Endothelial cell of umbilical vein (primary cell): ENCODE results near the gene EIF2AK3. TPM values are rescaled to one million over a fixed set of nuclear protein-coding genes. Genes with fewer than 3 reads are reported as not detected.

Experiments
- BruUV-seq: library from RNA; stranded (reverse); fragments of 400-500 nt; replicated peaks from 2 replicates; lab custom pipeline; 2021; lab: Mats Ljungman, UMichigan
- CTCF ChIA-PET: fragments of 300-600, 350-600 bp; sonication (Branson Sonifier 250); formaldehyde crosslinking; loops from one replicate; lab custom pipeline; 2021; ENCODE audit warnings: antibody characterized with exemption, inconsistent platforms; lab: Charles Lee
- POLR2A ChIA-PET: fragments of 300-600, 350-600 bp; sonication (Branson Sonifier 250); formaldehyde crosslinking; loops from one replicate; lab custom pipeline; 2021; ENCODE audit warnings: antibody characterized with exemption, inconsistent platforms; lab: Charles Lee
- DNase-seq: peaks from one replicate; pipeline ENCODE4 v3.0.0-alpha.2; 2011; ENCODE audit warnings: low read depth, low spot score
- FAIRE-seq: peaks from 2 replicates; lab custom pipeline; 2011; peaks lifted over from hg19 to GRCh38; lab: Jason Lieb, UNC
- H2AFZ ChIP-seq: 2 replicates; pipeline ENCODE4 v1.6.0; 2012; ENCODE audit warnings: low read depth, low read length, control low read depth, inconsistent platforms
- H3K27ac ChIP-seq: 2 replicates; pipeline ENCODE4 v1.5.1; 2011; ENCODE audit warnings: low read depth, mild to moderate bottlenecking, control low read depth, low read length, moderate library complexity; ENCODE audit not compliant: insufficient read depth
- H3K27me3 ChIP-seq, 2 experiments: 2 replicates each; pipeline versions ENCODE4 v1.6.0 to v1.6.1; 2011; ENCODE audit warnings: low read length in 2 of 2, mixed read lengths in 1 of 2; ENCODE audit not compliant: control insufficient read depth in 2 of 2, insufficient read depth in 2 of 2
- H3K36me3 ChIP-seq, 2 experiments: 2 replicates in 1 of 2; 3 replicates in 1 of 2; pipeline ENCODE4 v1.5.1; 2011; ENCODE audit warnings: low read length in 2 of 2, mild to moderate bottlenecking in 1 of 2, moderate library complexity in 1 of 2; ENCODE audit not compliant: control insufficient read depth in 2 of 2, insufficient read depth in 2 of 2; ENCODE audit errors: extremely low read depth in 1 of 2
- H3K4me1 ChIP-seq: 3 replicates; pipeline ENCODE4 v1.5.1; 2011; ENCODE audit warnings: mild to moderate bottlenecking, low read length; ENCODE audit not compliant: control insufficient read depth, insufficient read depth; ENCODE audit errors: extremely low read depth
- H3K4me2 ChIP-seq: 2 replicates; pipeline ENCODE4 v1.6.1; 2011; ENCODE audit warnings: low read length, control low read depth, mixed read lengths; ENCODE audit not compliant: insufficient read depth
- H3K4me3 ChIP-seq, 3 experiments: fragments of 200-600 bp in 1 of 3; sonication (generic), shearing (Covaris generic) in 1 of 3; replicated peaks in 1 of 3; 2 replicates each; pipeline ENCODE4 v1.5.1; 2011 to 2016; ENCODE audit warnings: control low read depth in 3 of 3, low read length in 3 of 3, mild to moderate bottlenecking in 2 of 3, inconsistent platforms in 1 of 3, low read depth in 1 of 3, moderate library complexity in 1 of 3; ENCODE audit not compliant: insufficient read depth in 1 of 3
- H3K79me2 ChIP-seq: 2 replicates; pipeline ENCODE4 v1.6.0; 2012; ENCODE audit warnings: low read length, inconsistent platforms; ENCODE audit not compliant: control insufficient read depth, insufficient read depth
- H3K9ac ChIP-seq: replicated peaks from 2 replicates; pipeline ENCODE3; 2011; ENCODE audit warnings: low read length, control low read depth; ENCODE audit not compliant: insufficient read depth; ENCODE audit errors: extremely low read depth
- H3K9me1 ChIP-seq: replicated peaks from 3 replicates; pipeline ENCODE4 v1.6.0; 2011; ENCODE audit warnings: mild to moderate bottlenecking, low read length; ENCODE audit not compliant: control insufficient read depth, insufficient read depth; ENCODE audit errors: extremely low read depth
- H3K9me3 ChIP-seq: replicated peaks from 2 replicates; pipeline ENCODE4 v1.5.1; 2012; ENCODE audit warnings: low read length, inconsistent platforms; ENCODE audit not compliant: control insufficient read depth, insufficient read depth
- H4K20me1 ChIP-seq: replicated peaks from 2 replicates; pipeline ENCODE3; 2011; ENCODE audit warnings: mild to moderate bottlenecking, low read length; ENCODE audit not compliant: control insufficient read depth, insufficient read depth; ENCODE audit errors: extremely low read depth
- EZH2 ChIP-seq: IDR thresholded peaks from 2 replicates; pipeline ENCODE4 v1.6.1; 2012; ENCODE audit warnings: borderline replicate concordance, low read depth, mild to moderate bottlenecking, moderate library complexity, low read length, inconsistent platforms; ENCODE audit not compliant: severe bottlenecking
- JUN ChIP-seq: IDR thresholded peaks from 2 replicates; pipeline ENCODE4 v1.6.1; 2011; ENCODE audit warnings: borderline replicate concordance, low read depth; ENCODE audit not compliant: insufficient read length, insufficient read depth
- MYC ChIP-seq: IDR thresholded peaks from one replicate; pipeline ENCODE4 v1.6.1; 2011; ENCODE audit warnings: mild to moderate bottlenecking, low read depth, low read length
- POLR2AphosphoS5 ChIP-seq: IDR thresholded peaks from 2 replicates; pipeline ENCODE4 v1.6.1; 2012; ENCODE audit warnings: low read depth, mild to moderate bottlenecking, control low read depth, low read length, moderate library complexity; ENCODE audit not compliant: insufficient read depth
- dilution Hi-C: fragments of 300-500 bp; cut with MboI; formaldehyde crosslinking; loops from one replicate; pipeline ENCODE4 v1.15.0; 2019; ENCODE audit warnings: low sequenced_read_pairs; ENCODE audit not compliant: extremely low pct_ligation_motif_present
- intact Hi-C: fragments of 100-400 bp; cut with micrococcal nuclease; formaldehyde crosslinking; loops from one replicate; pipeline ENCODE4 v1.10.0; 2022
- polyA plus RNA-seq, 4 experiments: library from polyadenylated mRNA; depleted of rRNA in 3 of 4; stranded (reverse) in 3 of 4; unstranded in 1 of 4; fragments of >200 nt; gene quantifications; 2 replicates each; pipeline versions ENCODE4 v1.2.1 to v1.2.3, GENCODE V29; 2011 to 2012; ENCODE audit warnings: missing spikeins in 1 of 4
- total RNA-seq: library from RNA; stranded (reverse); gene quantifications from 2 replicates; pipeline ENCODE4 v1.2.3, GENCODE V29; 2021
- TF ChIP-seq, protein P1 (sequence below), 2 donors: IDR thresholded peaks; 1 replicate in 1 of 2; 2 replicates in 1 of 2; pipeline ENCODE4 v1.5.1; 2011; ENCODE audit warnings: low read length in 2 of 2, mild to moderate bottlenecking in 2 of 2, moderate library complexity in 2 of 2, control low read depth in 1 of 2, inconsistent platforms in 1 of 2, low read depth in 1 of 2; ENCODE audit not compliant: insufficient read depth in 1 of 2; ENCODE audit errors: extremely low read depth in 1 of 2
- TF ChIP-seq, protein P2 (sequence below): IDR thresholded peaks from 2 replicates; pipeline ENCODE4 v1.6.1; 2011; ENCODE audit not compliant: insufficient read depth, insufficient read length

The EIF2AK3 gene
- total and polyA plus RNA-seq, 2 donors (not counting 3 experiments of a cell fraction or from before 2014, with no cell fraction given): 5.3 to 17.3 TPM

DNA sequence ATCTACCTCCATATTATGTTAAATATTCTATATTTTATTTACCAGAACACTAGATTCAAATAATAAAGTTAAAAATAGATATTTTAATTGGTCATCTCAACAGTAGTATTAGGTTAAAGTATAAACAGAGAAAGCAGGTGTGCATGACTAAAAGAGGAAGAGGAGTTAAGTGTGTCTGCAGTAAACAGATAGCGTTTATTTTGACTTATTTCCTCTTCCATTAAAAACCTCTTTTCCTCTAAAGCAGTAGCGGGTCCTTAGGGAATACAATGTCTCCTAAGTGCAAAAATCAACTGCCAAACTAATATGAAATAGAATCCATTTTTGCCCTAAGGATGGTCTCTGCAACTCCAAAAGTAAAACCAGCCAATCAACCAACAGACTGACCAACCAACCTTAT, 27.7 kb downstream of the EIF2AK3 start:
- ChIA-PET CTCF (interaction anchor here (0.7 to 2.4 kb wide), 6 partner anchors 8 to 138 kb away, joined by 3 to 22 read pairs (median 12); partner anchors contain the start of gene EIF2AK3), POLR2A (interaction anchor here (1.1 to 1.3 kb wide), 3 partner anchors 28 to 583 kb away, joined by 3 to 15 read pairs (median 3); partner anchors contain the start of genes EIF2AK3 and RNU2-63P)
- Histone ChIP-seq H3K9me3 (no peaks in the 10 kb centered on the region), H3K36me3 (no peaks in the 10 kb centered on the region), H3K27ac (peak overlapping the region; percentile 84), H3K9ac (peak overlapping the region; percentile 18), H3K4me1 (peaks cover 35% of the 10 kb centered on the region), H3K4me2 (peak overlapping the region; percentile 53), H3K4me3 (no peak overlapping the region), H2AFZ (no peak overlapping the region), H4K20me1 (no peaks in the 10 kb centered on the region), H3K9me1 (no peaks in the 10 kb centered on the region), H3K79me2 (peaks cover 4% of the 10 kb centered on the region), H3K27me3 (no peaks in the 10 kb centered on the region)
- intact Hi-C loops (no loop called here), dilution Hi-C loops (no loop called here)
- DNase-seq: no peak
- no peak for TF ChIP-seq MYC
- TF ChIP-seq, protein P1, sequence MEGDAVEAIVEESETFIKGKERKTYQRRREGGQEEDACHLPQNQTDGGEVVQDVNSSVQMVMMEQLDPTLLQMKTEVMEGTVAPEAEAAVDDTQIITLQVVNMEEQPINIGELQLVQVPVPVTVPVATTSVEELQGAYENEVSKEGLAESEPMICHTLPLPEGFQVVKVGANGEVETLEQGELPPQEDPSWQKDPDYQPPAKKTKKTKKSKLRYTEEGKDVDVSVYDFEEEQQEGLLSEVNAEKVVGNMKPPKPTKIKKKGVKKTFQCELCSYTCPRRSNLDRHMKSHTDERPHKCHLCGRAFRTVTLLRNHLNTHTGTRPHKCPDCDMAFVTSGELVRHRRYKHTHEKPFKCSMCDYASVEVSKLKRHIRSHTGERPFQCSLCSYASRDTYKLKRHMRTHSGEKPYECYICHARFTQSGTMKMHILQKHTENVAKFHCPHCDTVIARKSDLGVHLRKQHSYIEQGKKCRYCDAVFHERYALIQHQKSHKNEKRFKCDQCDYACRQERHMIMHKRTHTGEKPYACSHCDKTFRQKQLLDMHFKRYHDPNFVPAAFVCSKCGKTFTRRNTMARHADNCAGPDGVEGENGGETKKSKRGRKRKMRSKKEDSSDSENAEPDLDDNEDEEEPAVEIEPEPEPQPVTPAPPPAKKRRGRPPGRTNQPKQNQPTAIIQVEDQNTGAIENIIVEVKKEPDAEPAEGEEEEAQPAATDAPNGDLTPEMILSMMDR (IDR thresholded peaks at IDR 0.05; ENCODE audit: extremely low read depth in 1 of 2, insufficient read depth in 1 of 2, low read depth in 1 of 2, low read length in 2 of 2): no peak
- no peak for TF ChIP-seq JUN
- TF ChIP-seq, protein P2, sequence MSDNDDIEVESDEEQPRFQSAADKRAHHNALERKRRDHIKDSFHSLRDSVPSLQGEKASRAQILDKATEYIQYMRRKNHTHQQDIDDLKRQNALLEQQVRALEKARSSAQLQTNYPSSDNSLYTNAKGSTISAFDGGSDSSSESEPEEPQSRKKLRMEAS: no peak
- TF ChIP-seq EZH2: no peak
- TF ChIP-seq POLR2AphosphoS5: no peak
- FAIRE-seq: no peak
- BruUV-seq: no TSS peak
